Adipose tissue (tissue), 3 donors: ENCODE measurements around the gene NKAPL. TPM values are rescaled to one million over a fixed set of nuclear protein-coding genes. Genes with fewer than 3 reads are reported as not detected.
"Not testable (repeated sequence)": the region's sequence is repeated elsewhere in the genome, so short reads cannot be mapped to it uniquely, and the experiment has no call there.

Experiments used
- H3K27ac ChIP-seq: one replicate; pipeline ENCODE4 v1.5.1; 2013; ENCODE audit warnings: low read depth, low read length
- WGBS, 3 donors: extraction: QIAGEN DNeasy Blood & Tissue Kit; methylation state at CpG; one replicate each; pipeline ENCODE4 v1.1.7; 2013; 5-methylcytosine and 5-hydroxymethylcytosine counted together
- polyA plus RNA-seq, 3 donors: library from polyadenylated mRNA; stranded (reverse); fragments of 200-250 nt; gene quantifications; one replicate each; pipeline ENCODE4 v1.2.3, GENCODE V29; 2013
- donor health status: healthy with polysubstance abuse.
- donor health status: Bipolar disorder and iron deficiency.
- donor health status: healthy.

The NKAPL gene
- polyA plus RNA-seq, 3 donors, result 1.2 to 3.0 (median 2.4) TPM

DNA sequence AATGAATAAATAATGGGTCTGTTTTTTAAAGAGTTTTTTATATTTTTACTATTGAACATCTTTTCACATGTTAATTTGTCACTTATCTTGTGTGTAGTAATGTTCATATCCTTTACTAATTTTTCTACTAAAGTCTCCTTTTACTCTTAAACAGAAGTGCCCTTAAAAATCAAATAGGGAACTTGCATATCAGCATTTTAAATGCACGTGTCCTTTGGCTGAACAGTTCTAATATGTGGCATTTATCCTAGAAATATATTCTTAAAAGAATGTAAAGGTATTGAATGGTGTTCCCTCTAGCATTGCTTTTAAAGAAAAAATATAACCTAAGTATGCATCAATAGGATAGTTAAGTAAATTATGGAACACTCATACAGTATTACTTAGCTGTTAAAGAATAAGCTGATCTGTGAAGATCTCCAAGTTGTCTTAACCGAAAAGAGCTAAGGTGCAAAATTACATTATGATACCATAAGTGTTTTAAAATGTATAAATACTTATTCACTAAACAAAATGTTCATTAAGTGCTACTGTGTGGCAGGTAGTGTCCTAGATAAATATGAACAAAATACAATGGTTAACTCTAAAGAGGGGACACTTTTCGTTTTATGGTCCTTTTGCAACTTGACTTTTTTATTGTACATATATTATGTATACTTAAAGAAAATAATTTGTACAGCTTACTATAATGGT lies 21.6 kb downstream of the NKAPL start:
- 39 to 42% (median 40%) methylated on average over 3 of the region's 3 CpGs for WGBS, 3 donors
- no peak overlapping the region for H3K27ac ChIP-seq

DNA sequence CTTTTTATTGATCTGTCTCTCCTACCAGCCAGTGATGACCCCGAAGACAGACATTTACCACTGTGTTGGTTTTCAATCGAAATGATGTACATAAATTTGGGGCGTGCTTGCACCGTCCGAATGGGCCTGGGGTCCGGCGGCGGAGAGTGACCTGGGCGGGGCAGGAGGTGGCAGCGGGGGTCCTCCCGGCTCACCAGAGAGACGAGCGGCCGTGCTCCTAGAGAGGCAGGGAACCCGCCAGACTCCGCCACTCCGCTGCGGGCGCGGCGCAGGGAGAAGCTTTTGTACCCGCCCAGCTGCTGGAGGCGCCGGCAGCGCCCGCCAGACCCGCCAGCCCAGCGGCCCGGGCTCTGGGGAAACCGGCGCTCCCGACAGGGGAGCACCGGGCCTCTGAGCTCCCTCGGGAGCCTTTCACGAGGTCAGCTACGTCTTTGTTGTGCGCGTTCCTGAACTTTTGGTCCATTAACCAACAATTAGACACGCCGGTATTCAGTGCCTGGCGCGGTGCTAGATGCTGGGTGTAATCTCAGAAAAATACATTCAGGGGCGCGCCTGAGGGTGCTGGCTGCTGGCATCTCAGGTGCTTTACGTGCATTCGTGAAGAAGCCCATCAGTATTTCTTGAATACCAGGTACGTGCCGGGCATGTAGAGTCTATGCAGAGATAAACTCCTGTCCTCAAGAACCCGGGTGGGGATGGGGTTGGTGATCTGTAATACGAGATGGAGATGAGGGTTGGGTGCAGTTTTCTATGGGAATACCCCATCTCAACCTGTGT lies 22.4 kb downstream of the NKAPL start, which contains the start of gene PGBD1:
Gene PGBD1 (plus strand): TSS at position 285 of the 777 bp plus-strand sequence. CDS start 2,242 bp downstream, outside the sequence.
- WGBS, 3 donors, result 0 to 1% (median 1%) methylated on average over 50 of the region's 50 CpGs
- no peak within 1 kb of the TSS for H3K27ac ChIP-seq

DNA sequence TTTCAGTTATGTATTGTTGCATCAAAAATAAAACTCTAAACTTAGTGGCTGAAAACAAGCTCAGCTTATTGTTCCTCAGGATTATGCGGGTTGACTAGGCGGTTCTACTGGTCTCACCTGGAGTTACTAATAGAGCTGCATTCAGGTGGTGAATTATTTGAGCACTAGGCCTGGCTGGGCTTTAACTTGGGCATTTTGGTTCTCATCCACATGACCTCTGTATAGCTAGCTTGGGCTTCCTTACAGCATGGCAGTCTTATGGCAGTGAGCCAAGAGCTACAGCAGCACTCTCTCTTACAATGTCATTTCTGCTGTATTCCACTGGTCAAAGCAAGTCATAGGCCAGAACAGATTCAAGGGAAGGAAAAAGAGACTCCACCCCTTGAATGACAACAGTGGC lies 23.8 kb downstream of the NKAPL start:
- no peak overlapping the region for H3K27ac ChIP-seq
- 97 to 98% (median 98%) methylated on average over 2 of the region's 2 CpGs for WGBS, 3 donors

DNA sequence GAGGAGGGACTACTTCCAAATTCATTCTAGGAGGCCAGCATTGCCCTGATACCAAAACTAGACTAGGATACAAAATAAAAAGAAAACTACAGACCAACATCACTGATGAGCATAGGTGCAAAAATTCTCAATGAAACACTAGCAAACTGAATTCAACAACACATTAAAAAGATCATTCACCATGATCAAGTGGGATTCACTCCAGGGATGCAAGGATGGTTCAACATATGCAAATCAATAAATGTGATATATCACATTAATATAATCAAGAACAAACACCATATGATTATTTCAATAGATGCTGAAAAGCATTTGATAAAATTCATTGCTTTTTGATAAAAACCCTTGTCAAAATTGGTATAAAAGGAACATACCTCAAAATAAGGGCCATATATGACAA lies 32.5 kb downstream of the NKAPL start:
- H3K27ac ChIP-seq, result no peak overlapping the region

- WGBS, 3 donors, result 92 to 96% (median 94%) methylated on average over 5 of the region's 5 CpGs
- H3K27ac ChIP-seq, result no peak overlapping the region
Observed at GRCh38 chr6:28295326-28295725, 36.2 kb downstream of the NKAPL start.

DNA sequence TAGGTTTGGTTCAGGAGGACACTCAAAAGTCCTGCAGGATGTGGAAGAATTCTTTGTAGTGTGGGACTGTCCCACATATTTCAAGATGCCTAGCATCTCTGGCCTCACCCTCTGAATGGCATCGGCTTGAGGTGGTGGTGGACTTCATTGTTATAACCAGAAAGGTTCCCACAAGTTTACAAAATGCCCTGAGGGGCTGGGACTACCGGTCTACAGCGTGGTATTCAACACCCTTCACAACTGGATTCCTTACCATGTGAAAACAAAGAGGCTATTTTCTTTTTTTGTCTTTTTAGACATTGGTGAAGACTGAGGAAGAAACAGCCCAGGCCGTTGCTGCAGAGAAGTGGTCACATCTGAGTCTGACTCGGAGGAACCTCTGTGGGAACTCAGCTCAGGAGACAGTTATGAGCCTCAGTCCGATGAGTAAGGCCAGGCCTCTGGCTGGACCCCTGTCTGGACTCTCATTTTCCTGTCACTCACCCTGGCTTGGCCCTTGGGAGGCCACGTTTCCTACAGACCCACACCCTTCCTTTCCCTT lies 37.5 kb downstream of the NKAPL start:
- WGBS, 3 donors, result 88 to 92% (median 90%) methylated on average over 7 of the region's 7 CpGs
- no peak overlapping the region for H3K27ac ChIP-seq

- 83 to 95% (median 88%) methylated on average over 3 of the region's 3 CpGs for WGBS, 3 donors
- H3K27ac ChIP-seq, result no peak overlapping the region
Observed at GRCh38 chr6:28303570-28303969, 44.5 kb downstream of the NKAPL start.

GRCh38 chr6:28306363-28306762 lies 47.3 kb downstream of the NKAPL start:
- H3K27ac ChIP-seq, result not testable (repeated sequence)

Other genes with a start within 250 kb of the NKAPL start
- 1 to 10 TPM in 2 of 3 donors, under 1 TPM in 1; 0.31 to 2.3 (median 1.0) TPM for gene ZNF165, start 178.7 kb upstream of the NKAPL start, polyA plus RNA-seq
- gene ZSCAN16, start 134.7 kb upstream of the NKAPL start, polyA plus RNA-seq, result 1 to 10 TPM; 2.6 to 3.7 (median 2.7) TPM
- gene ZKSCAN8, start 117.4 kb upstream of the NKAPL start, polyA plus RNA-seq, result 1 to 10 TPM; 3.5 to 6.1 (median 3.7) TPM
- 1 to 10 TPM; 4.7 to 5.4 (median 4.7) TPM for gene ZSCAN9, start 34.0 kb upstream of the NKAPL start, polyA plus RNA-seq
- gene ZKSCAN4, start 7.0 kb upstream of the NKAPL start, polyA plus RNA-seq, result 1 to 10 TPM; 1.0 to 1.7 (median 1.6) TPM
- gene ZSCAN26, start 7.8 kb downstream of the NKAPL start, polyA plus RNA-seq, result 1 to 10 TPM; 4.5 to 7.2 (median 4.9) TPM
- gene PGBD1, start 22.3 kb downstream of the NKAPL start, polyA plus RNA-seq, result 1 to 10 TPM in 2 of 3 donors, under 1 TPM in 1; 0.98 to 2.8 (median 2.0) TPM
- gene ZSCAN31, start 76.9 kb downstream of the NKAPL start, polyA plus RNA-seq, result 1 to 10 TPM; 3.0 to 9.1 (median 3.8) TPM
- 1 to 10 TPM in 1 of 3 donors, under 1 TPM in 2; 0.85 to 2.0 (median 0.88) TPM for gene ZKSCAN3, start 90.7 kb downstream of the NKAPL start, polyA plus RNA-seq
- 1 to 10 TPM; 1.0 to 1.7 (median 1.3) TPM for gene ZSCAN12, start 140.4 kb downstream of the NKAPL start, polyA plus RNA-seq
- gene ZSCAN23, start 184.2 kb downstream of the NKAPL start, polyA plus RNA-seq, result under 1 TPM in 2 of 3 donors, not detected in 1; 0.18 to 0.75 TPM